GM12878 (cell line): ENCODE results near the gene RALB. TPM values are rescaled to one million over a fixed set of nuclear protein-coding genes. Genes with fewer than 3 reads are reported as not detected.

Experiments
- ATAC-seq: fragments of 200-7000 bp; cut with Tn5 transposase; 3 replicates; pipeline ENCODE4 v1.9.1; 2020; ENCODE audit warnings: mild to moderate bottlenecking, moderate library complexity
- BruUV-seq: library from RNA; stranded (reverse); fragments of 400-500 nt; replicated peaks from 2 replicates; lab custom pipeline; 2021; lab: Mats Ljungman, UMichigan
- CTCF ChIA-PET: fragments of 300-600 bp; sonication (Branson Sonifier 250); formaldehyde crosslinking; extraction: SDS; loops from one replicate; lab custom pipeline; 2021; ENCODE audit warnings: inconsistent platforms; lab: Yijun Ruan, JAX
- POLR2A ChIA-PET: fragments of 350-600 bp; formaldehyde crosslinking; extraction: SDS; loops from one replicate; lab custom pipeline; 2021; ENCODE audit warnings: inconsistent platforms; lab: Charles Lee
- RAD21 ChIA-PET: fragments of 300-600 bp; sonication (Branson Sonifier 250); formaldehyde crosslinking; loops from one replicate; lab custom pipeline; 2023; ENCODE audit warnings: antibody characterized with exemption; ENCODE audit not compliant: unreplicated experiment; lab: Charles Lee
- SMC1A ChIA-PET: fragments of 300-600 bp; sonication (Branson Sonifier 250); formaldehyde crosslinking; loops from one replicate; lab custom pipeline; 2023; ENCODE audit not compliant: unreplicated experiment, uncharacterized antibody; lab: Charles Lee
- DNase-seq: peaks from one replicate; pipeline ENCODE4 v3.0.0-alpha.2; 2011; ENCODE audit warnings: low read depth, low spot score
- FAIRE-seq: peaks from 3 replicates; lab custom pipeline; 2011; peaks lifted over from hg19 to GRCh38; lab: Jason Lieb, UNC
- H2AFZ ChIP-seq: 2 replicates; pipeline ENCODE4 v1.6.0; 2011; ENCODE audit warnings: low read depth, low read length, control low read depth; ENCODE audit not compliant: control insufficient read depth
- H3K27ac ChIP-seq: 2 replicates; pipeline ENCODE4 v1.5.1; 2011; ENCODE audit warnings: control low read depth; ENCODE audit not compliant: control insufficient read depth, insufficient read depth
- H3K27me3 ChIP-seq, 2 experiments: replicated peaks in 1 of 2; 2 replicates each; pipeline versions ENCODE4 v1.6.0 to v1.6.1; 2011; ENCODE audit warnings: low read length in 1 of 2; ENCODE audit not compliant: control insufficient read depth in 2 of 2, insufficient read depth in 2 of 2
- H3K36me3 ChIP-seq, 2 experiments: 2 replicates each; pipeline ENCODE4 v1.5.1; 2011; ENCODE audit warnings: low read length in 1 of 2; ENCODE audit not compliant: control insufficient read depth in 2 of 2, insufficient read depth in 2 of 2
- H3K4me1 ChIP-seq: 2 replicates; pipeline ENCODE4 v1.6.1; 2011; ENCODE audit warnings: mild to moderate bottlenecking, low read length, moderate library complexity, mixed read lengths; ENCODE audit not compliant: control insufficient read depth, insufficient read depth
- H3K4me2 ChIP-seq: 2 replicates; pipeline ENCODE4 v1.6.0; 2011; ENCODE audit warnings: control low read depth; ENCODE audit not compliant: control insufficient read depth, insufficient read depth
- H3K4me3 ChIP-seq: fragments of 200-600 bp; sonication (generic); 2 replicates; pipeline ENCODE4 v1.5.1; 2016
- H3K79me2 ChIP-seq: 2 replicates; pipeline ENCODE4 v1.6.0; 2011; ENCODE audit warnings: low read length; ENCODE audit not compliant: control insufficient read depth, insufficient read depth
- H3K9ac ChIP-seq: 2 replicates; pipeline ENCODE4 v1.8.0; 2011; ENCODE audit warnings: low read length, control low read depth, mixed read lengths; ENCODE audit not compliant: control insufficient read depth, insufficient read depth
- H3K9me3 ChIP-seq: replicated peaks from 3 replicates; pipeline ENCODE4 v1.5.1; 2011; ENCODE audit warnings: mild to moderate bottlenecking, low read length; ENCODE audit not compliant: control insufficient read depth, insufficient read depth
- H4K20me1 ChIP-seq: 2 replicates; pipeline ENCODE4 v1.6.0; 2011; ENCODE audit not compliant: control insufficient read depth, insufficient read depth
- ASH2L ChIP-seq: fragments of 300-600, 200-600 bp; sonication (generic); IDR thresholded peaks from 2 replicates; pipeline ENCODE4 v1.6.1; 2017; ENCODE audit warnings: low read depth, mild to moderate bottlenecking, borderline replicate concordance
- BRCA1 ChIP-seq: IDR thresholded peaks from 2 replicates; pipeline ENCODE4 v1.6.1; 2011; ENCODE audit warnings: low read depth, low read length, improper control_type of control experiment
- CHD1 ChIP-seq: IDR thresholded peaks from 2 replicates; pipeline ENCODE4 v1.6.1; 2012; ENCODE audit warnings: low read depth, low read length, improper control_type of control experiment
- ETV6 ChIP-seq, 2 experiments: fragments of 450-650 bp in 1 of 2; IDR thresholded peaks in 1 of 2; conservative IDR thresholded peaks in 1 of 2; 2 replicates each; pipeline ENCODE4 v1.6.1; 2014; ENCODE audit warnings: antibody characterized with exemption in 1 of 2, borderline replicate concordance in 1 of 2, low read depth in 1 of 2, mild to moderate bottlenecking in 1 of 2, moderate library complexity in 1 of 2
- RUNX3 ChIP-seq: IDR thresholded peaks from 2 replicates; pipeline ENCODE4 v1.6.1; 2012; ENCODE audit warnings: low read length, inconsistent platforms
- SIX5 ChIP-seq: IDR thresholded peaks from 2 replicates; pipeline ENCODE4 v1.6.1; 2011; ENCODE audit warnings: mild to moderate bottlenecking, low read depth, low read length, moderate library complexity; ENCODE audit not compliant: severe bottlenecking
- SRF ChIP-seq, 2 experiments: IDR thresholded peaks; 2 replicates each; pipeline ENCODE4 v1.6.1; 2011; ENCODE audit warnings: low read depth in 2 of 2, low read length in 2 of 2, mild to moderate bottlenecking in 1 of 2, moderate library complexity in 1 of 2
- ZNF274 ChIP-seq: IDR thresholded peaks from one replicate; pipeline ENCODE4 v1.8.0; 2011; ENCODE audit not compliant: insufficient read length, insufficient read depth
- WGBS: methylation state at CpG from one replicate; pipeline ENCODE4 v1.1.6; 2016; ENCODE audit warnings: low lambda C conversion rate; ENCODE audit not compliant: insufficient replicate concordance, insufficient coverage; ENCODE audit errors: missing lambda C conversion rate; 5-methylcytosine and 5-hydroxymethylcytosine counted together
- in situ Hi-C: fragments of 300-500 bp; cut with MboI; formaldehyde crosslinking; loops from 9 replicates; pipeline ENCODE4 v1.14.3; 2018; ENCODE audit warnings: mixed read lengths
- intact Hi-C: fragments of 100-400 bp; cut with micrococcal nuclease; formaldehyde crosslinking; loops from one replicate; pipeline ENCODE4 v1.14.2; 2022; ENCODE audit not compliant: unreplicated experiment
- polyA plus RNA-seq, 11 experiments: library from polyadenylated mRNA; depleted of rRNA in 4 of 11; unstranded in 6 of 11; stranded (reverse) in 5 of 11; fragments of >200 nt; fragmentation: Nextera tagmentation in 4 of 11; fragmentation: Illumina TruSeq in 1 of 11; extraction: Ambion mirVana in 4 of 11; extraction: Trizol in 1 of 11; gene quantifications; 1 replicate in 1 of 11; 2 replicates in 10 of 11; pipeline versions ENCODE4 v1.2.1 to v1.2.3, GENCODE V29; 2011 to 2016; ENCODE audit warnings: inconsistent platforms in 2 of 11, missing spikeins in 2 of 11, low read depth in 1 of 11
- total RNA-seq, 4 experiments: library from RNA; depleted of rRNA in 3 of 4; stranded (reverse); fragments of >200 nt in 3 of 4; fragmentation: Illumina TruSeq in 1 of 4; extraction: Trizol in 1 of 4; gene quantifications; 2 replicates each; pipeline versions ENCODE4 v1.2.1 to v1.2.3, GENCODE V29; 2013 to 2021
- TF ChIP-seq, protein P1 (sequence below): fragments of 450-650 bp; formaldehyde crosslinking; IDR thresholded peaks from 2 replicates; pipeline ENCODE4 v1.4.0; 2022; ENCODE audit warnings: mild to moderate bottlenecking, moderate library complexity

RALB gene
- total and polyA plus RNA-seq, 10 of the 15 experiments (the other 5 are each of a cell fraction or from before 2014, with no cell fraction given): 8.3 to 54.0 (median 24.2) TPM

DNA sequence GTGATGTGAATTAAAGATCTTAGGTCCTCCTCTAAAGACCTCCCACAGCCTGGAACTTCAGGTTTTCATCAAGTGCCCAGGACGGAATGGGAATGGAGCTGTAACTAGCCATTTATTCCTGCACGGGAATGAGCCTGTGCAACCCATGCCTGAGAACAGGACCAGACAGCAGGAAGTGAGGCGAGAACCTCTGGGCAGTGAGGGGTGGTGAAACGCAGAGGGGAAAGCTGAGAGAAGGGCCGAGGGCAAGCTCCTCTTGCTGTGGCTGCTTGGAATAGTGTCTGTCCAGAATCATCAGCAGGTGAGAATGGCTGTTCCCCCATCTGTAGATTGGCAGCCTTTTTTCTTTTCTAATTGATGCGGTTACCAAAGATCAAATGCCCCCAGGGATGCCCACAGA is 4.8 kb upstream of the RALB start:
- Histone ChIP-seq H3K27me3 (no peaks in the 10 kb centered on the region), H4K20me1 (no peaks in the 10 kb centered on the region), H3K9ac (no peak overlapping the region), H3K9me3 (peaks cover 9% of the 10 kb centered on the region; the same call in 2 of the 3 replicates), H3K79me2 (no peaks in the 10 kb centered on the region), H3K4me3 (no peak overlapping the region), H3K36me3 (no peaks in the 10 kb centered on the region), H3K4me2 (no peak overlapping the region), H3K27ac (no peak overlapping the region), H2AFZ (no peak overlapping the region), H3K4me1 (peaks cover 7% of the 10 kb centered on the region; the same call in 1 of the 2 replicates)
- WGBS: 0% methylated on average over 6 of the region's 6 CpGs
- POLR2A ChIA-PET: interaction anchor here (0.7 kb wide), 2 partner anchors 12 to 31 kb away, joined by 3 read pairs; no protein-coding TSS in a partner anchor
- DNase-seq (no peak), FAIRE-seq (no peak), ATAC-seq (no peak)
- in situ Hi-C loops (no loop called here), intact Hi-C loops (no loop called here)
- SMC1A ChIA-PET: interaction anchor here (0.8 to 2.4 kb wide), 4 partner anchors 9 to 71 kb away, joined by 3 to 9 read pairs (median 6); no protein-coding TSS in a partner anchor
- TF ChIP-seq ETV6 (conservative IDR thresholded peaks at IDR 0.05 in 1 of 2, IDR thresholded peaks at IDR 0.05 in 1 of 2; ENCODE audit: borderline replicate concordance in 1 of 2, low read depth in 1 of 2) (no peak), SRF (IDR thresholded peaks at IDR 0.05; ENCODE audit: low read depth in 2 of 2, low read length in 2 of 2) (no peak), ASH2L (no peak), SIX5 (no peak), CHD1 (no peak), ZNF274 (no peak), BRCA1 (no peak), RUNX3 (no peak)
- TF ChIP-seq, protein P1, sequence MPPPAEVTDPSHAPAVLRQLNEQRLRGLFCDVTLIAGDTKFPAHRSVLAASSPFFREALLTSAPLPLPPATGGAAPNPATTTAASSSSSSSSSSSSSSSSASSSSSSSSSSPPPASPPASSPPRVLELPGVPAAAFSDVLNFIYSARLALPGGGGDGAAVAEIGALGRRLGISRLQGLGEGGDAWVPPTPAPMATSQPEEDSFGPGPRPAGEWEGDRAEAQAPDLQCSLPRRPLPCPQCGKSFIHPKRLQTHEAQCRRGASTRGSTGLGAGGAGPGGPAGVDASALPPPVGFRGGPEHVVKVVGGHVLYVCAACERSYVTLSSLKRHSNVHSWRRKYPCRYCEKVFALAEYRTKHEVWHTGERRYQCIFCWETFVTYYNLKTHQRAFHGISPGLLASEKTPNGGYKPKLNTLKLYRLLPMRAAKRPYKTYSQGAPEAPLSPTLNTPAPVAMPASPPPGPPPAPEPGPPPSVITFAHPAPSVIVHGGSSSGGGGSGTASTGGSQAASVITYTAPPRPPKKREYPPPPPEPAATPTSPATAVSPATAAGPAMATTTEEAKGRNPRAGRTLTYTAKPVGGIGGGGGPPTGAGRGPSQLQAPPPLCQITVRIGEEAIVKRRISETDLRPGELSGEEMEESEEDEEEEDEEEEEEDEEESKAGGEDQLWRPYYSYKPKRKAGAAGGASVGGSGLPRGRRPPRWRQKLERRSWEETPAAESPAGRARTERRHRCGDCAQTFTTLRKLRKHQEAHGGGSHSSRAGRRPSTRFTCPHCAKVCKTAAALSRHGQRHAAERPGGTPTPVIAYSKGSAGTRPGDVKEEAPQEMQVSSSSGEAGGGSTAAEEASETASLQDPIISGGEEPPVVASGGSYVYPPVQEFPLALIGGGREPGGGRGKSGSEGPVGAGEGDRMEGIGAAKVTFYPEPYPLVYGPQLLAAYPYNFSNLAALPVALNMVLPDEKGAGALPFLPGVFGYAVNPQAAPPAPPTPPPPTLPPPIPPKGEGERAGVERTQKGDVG (CRISPR knock-in tag): no peak
- RAD21 ChIA-PET: interaction anchor here (0.9 to 1.7 kb wide), 2 partner anchors 16 to 47 kb away, joined by 3 to 5 read pairs; no protein-coding TSS in a partner anchor
- CTCF ChIA-PET: interaction anchor here (1.2 to 1.8 kb wide), 4 partner anchors 16 to 71 kb away, joined by 4 to 9 read pairs (median 4); no protein-coding TSS in a partner anchor
- no TSS peak for BruUV-seq
